H1 (cell line): ENCODE measurements around the gene CNDP2. TPM values are rescaled to one million over a fixed set of nuclear protein-coding genes. Genes with fewer than 3 reads are reported as not detected.

Source experiments
- BACH1 ChIP-seq: IDR thresholded peaks from 2 replicates; pipeline ENCODE4 v1.6.1; 2012; ENCODE audit warnings: low read length, improper control_type of control experiment
- CEBPB ChIP-seq: IDR thresholded peaks from 2 replicates; pipeline ENCODE4 v1.6.1; 2012; ENCODE audit warnings: low read depth, low read length
- CHD7 ChIP-seq: fragments of 300-600 bp; sonication (generic); IDR thresholded peaks from 2 replicates; pipeline ENCODE4 v1.7.1; 2012; ENCODE audit warnings: low read length, moderate library complexity, mild to moderate bottlenecking, inconsistent platforms; ENCODE audit not compliant: insufficient replicate concordance
- polyA plus RNA-seq, 7 experiments: library from polyadenylated mRNA; depleted of rRNA in 3 of 7; stranded (reverse) in 5 of 7; unstranded in 2 of 7; fragments of >200 nt in 5 of 7; fragments of 200-250 nt in 2 of 7; gene quantifications; 1 replicate in 5 of 7; 2 replicates in 1 of 7; 4 replicates in 1 of 7; pipeline versions ENCODE4 v1.2.1 to v1.2.3, GENCODE V29; 2011 to 2013; ENCODE audit warnings: missing spikeins in 2 of 7, mixed read lengths in 2 of 7
- total RNA-seq: library from RNA; stranded (reverse); fragmentation: NEBNext Ultra II Directional; extraction: Animal tissue kit (Norgen Biotek cat#: 25700); gene quantifications from 2 replicates; pipeline ENCODE4 v1.2.1, GENCODE V29; 2021

CNDP2 gene
- total and polyA plus RNA-seq, 2 of the 8 experiments (the other 6 are each of a cell fraction or from before 2014, with no cell fraction given): 71.8 to 243 TPM

GRCh38 chr18:74513149-74513882 is 17.2 kb downstream of the CNDP2 start (continued):
- TF ChIP-seq CHD7 (no peak), CEBPB (no peak), BACH1 (no peak)
